K562 (cell line): ENCODE results near the gene RNF213. TPM values are rescaled to one million over a fixed set of nuclear protein-coding genes. Genes with fewer than 3 reads are reported as not detected.

ENCODE experiments used
- ATAC-seq: fragments of 200-7000 bp; cut with Tn5 transposase; 3 replicates; pipeline ENCODE4 v1.9.1; 2020; ENCODE audit warnings: moderate library complexity
- BruUV-seq: library from RNA; stranded (reverse); fragments of 400-500 nt; replicated peaks from 2 replicates; lab custom pipeline; 2021; lab: Mats Ljungman, UMichigan
- CTCF ChIA-PET: fragments of 300-600 bp; formaldehyde crosslinking; extraction: SDS; loops from one replicate; lab custom pipeline; 2021; ENCODE audit warnings: low intra/inter-chr PET ratio; lab: Yijun Ruan, JAX
- POLR2A ChIA-PET: fragments of 300-600, 350-650 bp; sonication (Branson Sonifier 250); formaldehyde crosslinking; extraction: SDS; loops from one replicate; lab custom pipeline; 2021; ENCODE audit warnings: antibody characterized with exemption, inconsistent platforms; lab: Yijun Ruan, JAX
- DNase-seq, 4 experiments: peaks; one replicate each; pipeline versions ENCODE4 v3.0.0 to v3.0.0-alpha.2; 2011 to 2018; ENCODE audit warnings: low spot score in 3 of 4, mixed read lengths in 3 of 4; ENCODE audit errors: extremely low read depth in 1 of 4
- FAIRE-seq: peaks from 2 replicates; lab custom pipeline; 2011; peaks lifted over from hg19 to GRCh38; lab: Jason Lieb, UNC
- H2AFZ ChIP-seq: 2 replicates; pipeline ENCODE4 v1.6.0; 2011; ENCODE audit warnings: low read depth, low read length, control low read depth, inconsistent platforms
- H3K27ac ChIP-seq: fragments of 200-600 bp; 3 replicates; pipeline ENCODE4 v1.8.0; 2011; ENCODE audit warnings: low read depth, mild to moderate bottlenecking, control low read depth, inconsistent platforms, low read length, moderate library complexity, mixed read lengths; ENCODE audit errors: extremely low read depth
- H3K27me3 ChIP-seq, 2 experiments: fragments of 300-600 bp in 1 of 2; 2 replicates in 1 of 2; 3 replicates in 1 of 2; pipeline versions ENCODE4 v1.6.0 to v1.8.0; 2011; ENCODE audit warnings: inconsistent platforms in 2 of 2, low read length in 2 of 2, mild to moderate bottlenecking in 1 of 2, mixed read lengths in 1 of 2, moderate library complexity in 1 of 2; ENCODE audit not compliant: control insufficient read depth in 2 of 2, insufficient read depth in 2 of 2
- H3K36me3 ChIP-seq: fragments of 300-600 bp; 3 replicates; pipeline ENCODE4 v1.8.0; 2011; ENCODE audit warnings: mild to moderate bottlenecking, low read length, inconsistent platforms; ENCODE audit not compliant: control insufficient read depth, insufficient read depth
- H3K4me1 ChIP-seq, 2 experiments: fragments of 200-600 bp in 1 of 2; replicated peaks in 1 of 2; 2 replicates in 1 of 2; 3 replicates in 1 of 2; pipeline versions ENCODE4 v1.5.1 to v1.8.0; 2011; ENCODE audit warnings: inconsistent platforms in 2 of 2, low read length in 2 of 2, mild to moderate bottlenecking in 1 of 2, mixed read lengths in 1 of 2, moderate library complexity in 1 of 2; ENCODE audit not compliant: control insufficient read depth in 2 of 2, insufficient read depth in 2 of 2
- H3K4me2 ChIP-seq: 2 replicates; pipeline ENCODE4 v1.6.1; 2011; ENCODE audit warnings: low read length, control low read depth, inconsistent platforms, mixed read lengths; ENCODE audit not compliant: insufficient read depth
- H3K4me3 ChIP-seq: fragments of 200-600 bp; sonication (generic), shearing (Covaris generic); 2 replicates; pipeline ENCODE4 v1.5.1; 2016; ENCODE audit warnings: control low read depth, inconsistent platforms
- H3K79me2 ChIP-seq: fragments of 200-600 bp; 3 replicates; pipeline ENCODE4 v1.8.0; 2011; ENCODE audit warnings: low read length, inconsistent platforms; ENCODE audit not compliant: control insufficient read depth, insufficient read depth
- H3K9ac ChIP-seq, 2 experiments: 2 replicates each; pipeline versions ENCODE4 v1.6.0 to v1.6.1; 2011; ENCODE audit warnings: low read depth in 2 of 2, low read length in 2 of 2, control low read depth in 1 of 2, inconsistent platforms in 1 of 2, mild to moderate bottlenecking in 1 of 2, mixed read lengths in 1 of 2; ENCODE audit not compliant: insufficient read depth in 1 of 2
- H3K9me1 ChIP-seq: one replicate; pipeline ENCODE4 v1.6.0; 2011; ENCODE audit warnings: inconsistent platforms, mild to moderate bottlenecking, low read length, moderate library complexity; ENCODE audit not compliant: control insufficient read depth, insufficient read depth
- H3K9me3 ChIP-seq: replicated peaks from 2 replicates; pipeline ENCODE4 v1.5.1; 2011; ENCODE audit warnings: low read depth, low read length, inconsistent platforms; ENCODE audit not compliant: control insufficient read depth, insufficient read depth
- H4K20me1 ChIP-seq: replicated peaks from 2 replicates; pipeline ENCODE4 v1.6.1; 2011; ENCODE audit warnings: low read length, inconsistent platforms, mixed read lengths; ENCODE audit not compliant: control insufficient read depth, insufficient read depth
- HDAC2 ChIP-seq: fragments of 450-650 bp; IDR thresholded peaks from 2 replicates; pipeline ENCODE4 v1.6.1; 2016; ENCODE audit warnings: mild to moderate bottlenecking
- KAT8 ChIP-seq: fragments of 450-650 bp; IDR thresholded peaks from 2 replicates; pipeline ENCODE4 v1.6.1; 2016; ENCODE audit warnings: low read depth, mild to moderate bottlenecking
- NFE2L1 ChIP-seq: fragments of 450-650 bp; IDR thresholded peaks from 2 replicates; pipeline ENCODE4 v1.6.1; 2016; ENCODE audit warnings: missing genetic modification characterization, low read depth, mild to moderate bottlenecking, missing compliant biosample characterization, moderate library complexity, borderline replicate concordance
- ZNF655 ChIP-seq: fragments of 250-450 bp; sonication (Bioruptor Pico); IDR thresholded peaks from 2 replicates; pipeline ENCODE4 v1.5.0; 2021
- WGBS: fragments of 100-300 bp; shearing (Covaris generic); methylation state at CpG from one replicate; pipeline ENCODE4 v1.1.6; 2016; ENCODE audit warnings: low coverage, mixed read lengths; ENCODE audit not compliant: insufficient coverage; ENCODE audit errors: missing lambda C conversion rate; 5-methylcytosine and 5-hydroxymethylcytosine counted together
- in situ Hi-C: fragments of 300-500 bp; cut with MboI; formaldehyde crosslinking; loops from 4 replicates; pipeline ENCODE4 v1.15.0; 2018; ENCODE audit warnings: inconsistent platforms, mixed read lengths
- intact Hi-C: fragments of 100-400 bp; cut with micrococcal nuclease; formaldehyde crosslinking; loops from 2 replicates; pipeline ENCODE4 v1.14.2; 2022
- polyA plus RNA-seq, 8 experiments: library from polyadenylated mRNA; depleted of rRNA in 4 of 8; stranded (reverse) in 5 of 8; unstranded in 3 of 8; fragments of >200 nt; fragmentation: Nextera tagmentation in 2 of 8; fragmentation: Illumina TruSeq in 1 of 8; extraction: Ambion mirVana in 2 of 8; extraction: Trizol in 1 of 8; gene quantifications; 2 replicates each; pipeline versions ENCODE4 v1.2.1 to v1.2.3, GENCODE V29; 2011 to 2014; ENCODE audit warnings: inconsistent platforms in 1 of 8, missing spikeins in 1 of 8
- total RNA-seq, 7 experiments: library from RNA; depleted of rRNA in 6 of 7; stranded (reverse); fragments of >200 nt in 6 of 7; fragmentation: Illumina TruSeq in 2 of 7; extraction: Trizol in 2 of 7; gene quantifications; 2 replicates each; pipeline versions ENCODE4 v1.2.1 to v1.2.3, GENCODE V29; 2011 to 2021; ENCODE audit warnings: low replicate concordance in 1 of 7
- TF ChIP-seq, protein P1 (sequence below): fragments of 450-650 bp; IDR thresholded peaks from 2 replicates; pipeline ENCODE4 v1.6.1; 2017; ENCODE audit warnings: mild to moderate bottlenecking, moderate library complexity

Gene RNF213
- total and polyA plus RNA-seq, 9 of the 15 experiments (the other 6 are each of a cell fraction or from before 2014, with no cell fraction given) = 5.3 to 33.6 (median 17.9) TPM

- no peak overlapping the region for H3K27ac ChIP-seq
- H3K9me3 ChIP-seq = no peaks in the 10 kb centered on the region; the same call in 1 of the 2 replicates
- 98% methylated on average over 6 of the region's 6 CpGs for WGBS
- CTCF ChIA-PET = no interaction called here
- H3K9ac ChIP-seq = no peak overlapping the region
- in situ Hi-C loops = no loop called here
- peaks cover 3 to 6% of the 10 kb centered on the region in 2 experiments; a peak in 3 of 5 replicates for H3K4me1 ChIP-seq
- H3K4me2 ChIP-seq = no peak overlapping the region
- H3K27me3 ChIP-seq = no peaks in the 10 kb centered on the region
- FAIRE-seq = no peak
- H3K4me3 ChIP-seq = no peak overlapping the region
- no TSS peak for BruUV-seq
- intact Hi-C loops = no loop called here
- TF ChIP-seq NFE2L1 (tag) (no peak), ZNF655 (CRISPR knock-in tag) (no peak), HDAC2 (no peak), KAT8 (no peak)
- TF ChIP-seq, protein P1, sequence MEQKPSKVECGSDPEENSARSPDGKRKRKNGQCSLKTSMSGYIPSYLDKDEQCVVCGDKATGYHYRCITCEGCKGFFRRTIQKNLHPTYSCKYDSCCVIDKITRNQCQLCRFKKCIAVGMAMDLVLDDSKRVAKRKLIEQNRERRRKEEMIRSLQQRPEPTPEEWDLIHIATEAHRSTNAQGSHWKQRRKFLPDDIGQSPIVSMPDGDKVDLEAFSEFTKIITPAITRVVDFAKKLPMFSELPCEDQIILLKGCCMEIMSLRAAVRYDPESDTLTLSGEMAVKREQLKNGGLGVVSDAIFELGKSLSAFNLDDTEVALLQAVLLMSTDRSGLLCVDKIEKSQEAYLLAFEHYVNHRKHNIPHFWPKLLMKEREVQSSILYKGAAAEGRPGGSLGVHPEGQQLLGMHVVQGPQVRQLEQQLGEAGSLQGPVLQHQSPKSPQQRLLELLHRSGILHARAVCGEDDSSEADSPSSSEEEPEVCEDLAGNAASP = no peak
- TF ChIP-seq, all 486 proteins: peak for 0
- no peaks in the 10 kb centered on the region for H3K9me1 ChIP-seq
- DNase-seq (no peak), ATAC-seq (no peak)
- peaks cover 4% of the 10 kb centered on the region; the same call in 2 of the 3 replicates for H3K79me2 ChIP-seq
- H4K20me1 ChIP-seq = no peaks in the 10 kb centered on the region
- no peak overlapping the region for H2AFZ ChIP-seq
- H3K36me3 ChIP-seq = peaks cover 50% of the 10 kb centered on the region; the same call in 2 of the 3 replicates
- POLR2A ChIA-PET = interaction anchor here (0.9 to 1.0 kb wide), 2 partner anchors 11 to 134 kb away, joined by 3 to 4 read pairs; no protein-coding TSS in a partner anchor
Measured at GRCh38 chr17:80318166-80318565, 57.5 kb downstream of the RNF213 start.
